ENCODE results near the gene TACR2.

DNA sequence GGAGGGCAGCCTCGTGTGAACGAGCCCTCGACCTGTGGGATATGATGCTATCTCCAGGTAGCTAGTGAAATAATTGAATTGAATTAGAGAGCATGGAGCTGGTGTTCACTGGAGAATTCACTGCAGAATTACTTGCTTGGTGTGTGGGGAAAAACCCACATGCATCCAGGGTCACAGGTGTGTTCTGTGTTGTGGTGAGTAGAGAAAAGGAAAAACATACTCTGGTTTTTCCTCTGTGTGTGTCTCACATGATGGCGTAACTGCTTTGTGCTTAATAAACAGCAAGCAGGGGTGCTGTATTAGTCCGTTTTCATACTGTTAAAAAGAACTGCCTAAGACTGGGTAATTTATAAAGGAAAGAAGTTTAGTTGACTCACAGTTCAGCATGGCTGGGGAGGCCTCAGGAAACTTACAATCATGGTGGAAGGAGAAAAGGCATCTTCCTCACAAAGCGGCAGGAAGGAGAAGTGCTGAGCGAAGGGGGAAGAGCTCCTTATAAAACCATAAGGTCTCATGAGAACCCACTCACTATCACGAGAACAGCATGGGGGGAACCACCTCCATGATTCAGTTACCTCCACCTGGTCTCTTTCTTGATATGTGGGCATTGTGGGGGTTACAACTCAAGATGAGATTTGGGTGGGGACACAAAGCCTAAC lies 62.6 kb downstream of the TACR2 start:
- TF ChIP-seq, protein P1, sequence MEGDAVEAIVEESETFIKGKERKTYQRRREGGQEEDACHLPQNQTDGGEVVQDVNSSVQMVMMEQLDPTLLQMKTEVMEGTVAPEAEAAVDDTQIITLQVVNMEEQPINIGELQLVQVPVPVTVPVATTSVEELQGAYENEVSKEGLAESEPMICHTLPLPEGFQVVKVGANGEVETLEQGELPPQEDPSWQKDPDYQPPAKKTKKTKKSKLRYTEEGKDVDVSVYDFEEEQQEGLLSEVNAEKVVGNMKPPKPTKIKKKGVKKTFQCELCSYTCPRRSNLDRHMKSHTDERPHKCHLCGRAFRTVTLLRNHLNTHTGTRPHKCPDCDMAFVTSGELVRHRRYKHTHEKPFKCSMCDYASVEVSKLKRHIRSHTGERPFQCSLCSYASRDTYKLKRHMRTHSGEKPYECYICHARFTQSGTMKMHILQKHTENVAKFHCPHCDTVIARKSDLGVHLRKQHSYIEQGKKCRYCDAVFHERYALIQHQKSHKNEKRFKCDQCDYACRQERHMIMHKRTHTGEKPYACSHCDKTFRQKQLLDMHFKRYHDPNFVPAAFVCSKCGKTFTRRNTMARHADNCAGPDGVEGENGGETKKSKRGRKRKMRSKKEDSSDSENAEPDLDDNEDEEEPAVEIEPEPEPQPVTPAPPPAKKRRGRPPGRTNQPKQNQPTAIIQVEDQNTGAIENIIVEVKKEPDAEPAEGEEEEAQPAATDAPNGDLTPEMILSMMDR (conservative IDR thresholded peaks at IDR 0.05), result no peak
- no peak for TF ChIP-seq ZFX (IDR thresholded peaks at IDR 0.05)

Data from C4-2B (cell line).